HG03521 (cell line): ENCODE data around the gene DSCAML1.

Source experiments
- ATAC-seq: cut with Tn5 transposase; IDR thresholded peaks from one replicate; pipeline ENCODE4 v1.9.1; 2021; ENCODE audit warnings: mild to moderate bottlenecking, moderate library complexity; ENCODE audit not compliant: unreplicated experiment

The DSCAML1 gene

GRCh38 chr11:117620086-117620485 is 176.9 kb downstream of the DSCAML1 start:
- ATAC-seq = no peak

DNA sequence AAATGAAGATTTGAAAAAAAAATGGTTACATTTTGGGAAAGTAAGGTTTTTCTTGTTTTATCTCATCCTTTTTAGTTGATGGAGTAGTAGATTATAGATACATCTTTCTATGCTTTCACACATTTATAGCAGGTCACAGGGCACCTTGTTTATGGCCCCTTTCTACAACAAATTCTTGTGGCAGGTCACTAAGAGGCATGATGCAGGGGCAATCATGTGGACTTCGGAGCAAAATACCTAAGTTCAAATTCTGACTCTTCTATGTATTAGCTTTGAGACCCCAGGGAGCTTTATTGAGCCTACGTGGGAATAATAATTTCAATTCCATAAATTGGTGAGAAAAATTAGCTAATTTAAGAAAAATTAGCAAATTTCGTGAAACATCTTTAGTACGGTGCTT is 177.4 kb downstream of the DSCAML1 start:
- no peak for ATAC-seq

GRCh38 chr11:117618982-117619355 is 178.0 kb downstream of the DSCAML1 start:
- no peak for ATAC-seq

DNA sequence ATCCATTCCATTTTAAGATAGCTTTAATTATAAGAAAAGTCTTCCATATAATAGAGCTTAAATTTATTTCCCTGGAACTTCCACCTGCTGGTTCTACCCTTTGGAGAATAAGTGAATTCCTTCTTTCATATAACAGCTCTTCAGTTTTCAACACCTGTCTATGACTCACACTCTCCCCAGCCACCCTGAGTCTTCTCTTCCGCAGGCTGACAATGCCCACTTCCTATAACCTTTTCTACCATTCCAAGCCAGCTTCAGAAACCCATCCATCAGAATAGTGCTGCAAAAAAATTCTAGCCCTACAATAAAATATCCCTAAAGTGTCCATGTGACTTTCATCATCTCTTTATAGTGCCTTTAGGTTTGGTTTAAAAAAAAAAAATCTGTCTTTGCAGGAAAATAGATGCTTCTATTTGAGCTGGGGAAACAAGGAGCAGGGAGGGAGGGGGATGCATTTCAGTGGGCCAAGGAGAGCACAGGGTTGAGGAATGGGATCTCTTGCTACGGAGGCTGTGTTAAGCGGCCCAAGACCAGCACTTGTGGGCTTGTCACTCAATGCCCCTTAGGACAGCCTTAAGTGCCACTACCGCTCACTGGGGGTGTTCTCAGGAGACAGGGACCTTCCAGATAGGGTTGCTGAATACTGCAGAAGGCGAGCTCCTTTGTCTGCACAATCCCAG is 178.6 kb downstream of the DSCAML1 start:
- no peak for ATAC-seq

- no peak for ATAC-seq
Measured at GRCh38 chr11:117616979-117617378, 180.0 kb downstream of the DSCAML1 start.

DNA sequence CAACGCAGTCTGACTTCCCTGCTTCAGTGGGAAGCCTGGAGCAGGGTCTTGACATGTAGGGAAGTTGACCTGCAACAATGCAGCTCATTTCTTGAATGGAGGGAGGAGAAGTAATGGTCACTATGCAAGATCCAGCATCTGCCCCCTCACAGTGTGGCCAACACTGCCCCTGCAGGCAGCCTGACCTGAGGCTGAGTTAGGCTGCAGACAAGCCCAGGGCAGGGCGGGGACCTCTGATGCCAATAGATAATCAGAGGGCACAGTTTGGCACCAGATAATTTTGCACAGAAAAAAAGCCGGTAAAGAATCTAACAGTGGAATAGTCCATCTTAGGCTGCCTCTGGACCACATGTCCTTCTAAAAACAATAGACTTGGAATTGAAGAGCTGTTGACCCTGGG is 182.3 kb downstream of the DSCAML1 start:
- no peak for ATAC-seq

GRCh38 chr11:117613521-117613920 is 183.5 kb downstream of the DSCAML1 start:
- ATAC-seq = no peak

DNA sequence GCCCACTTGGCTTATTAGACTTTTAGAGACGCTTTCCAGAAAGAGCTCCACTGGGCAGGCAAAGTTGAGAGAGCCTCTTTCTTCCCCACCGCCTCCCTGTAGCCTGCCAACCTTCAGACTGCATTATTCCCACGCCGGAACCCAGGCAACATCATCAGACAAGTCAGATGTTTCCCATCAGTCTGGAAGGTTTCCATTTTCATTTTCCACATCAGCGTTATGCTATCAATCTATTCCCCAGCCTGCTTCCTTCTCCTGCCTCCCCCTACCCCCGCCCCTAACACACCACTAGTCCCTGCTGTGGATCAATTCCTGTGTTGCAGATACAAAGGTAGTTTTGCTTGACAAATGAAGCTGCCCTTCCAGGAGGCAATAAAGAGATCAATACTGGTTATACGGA is 184.8 kb downstream of the DSCAML1 start:
- no peak for ATAC-seq

DNA sequence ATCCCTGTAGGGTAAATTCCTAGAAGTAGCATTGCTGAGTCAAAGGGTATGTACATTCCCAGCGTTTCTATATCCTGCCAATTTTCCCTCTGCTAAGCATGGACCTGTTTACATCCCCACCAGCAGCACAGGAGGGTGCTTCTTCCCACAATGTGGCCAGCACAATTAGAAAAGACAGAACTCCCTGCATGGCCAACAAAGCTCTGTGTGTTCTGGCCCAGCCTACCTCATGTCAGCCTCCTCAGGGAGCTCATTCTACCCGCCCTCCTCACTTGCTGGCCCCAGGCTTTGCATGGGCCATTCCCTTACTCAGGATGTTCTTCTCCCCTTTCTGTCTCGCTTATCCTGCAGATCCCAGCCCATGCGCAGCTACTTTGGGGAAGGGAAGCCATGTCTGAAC is 186.1 kb downstream of the DSCAML1 start:
- ATAC-seq = no peak

DNA sequence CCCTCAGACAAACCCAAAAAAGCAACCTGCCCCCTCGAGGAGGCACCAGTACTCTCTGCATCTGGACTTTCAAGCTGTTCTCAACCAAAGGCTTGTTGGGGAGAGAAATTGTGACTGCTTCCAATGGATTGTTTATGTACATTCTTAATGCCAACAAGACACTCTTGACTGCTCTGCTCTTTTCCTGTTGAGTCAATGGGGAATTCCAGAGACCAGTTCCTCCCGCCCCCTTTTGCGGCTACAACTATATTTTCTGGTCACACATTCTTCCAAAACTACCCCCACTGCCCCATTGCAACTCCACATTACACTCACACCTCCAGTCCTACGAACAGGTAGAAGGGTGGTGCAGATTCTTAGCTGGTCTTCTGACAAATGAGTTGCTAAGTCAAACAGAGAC is 187.0 kb downstream of the DSCAML1 start:
- no peak for ATAC-seq

DNA sequence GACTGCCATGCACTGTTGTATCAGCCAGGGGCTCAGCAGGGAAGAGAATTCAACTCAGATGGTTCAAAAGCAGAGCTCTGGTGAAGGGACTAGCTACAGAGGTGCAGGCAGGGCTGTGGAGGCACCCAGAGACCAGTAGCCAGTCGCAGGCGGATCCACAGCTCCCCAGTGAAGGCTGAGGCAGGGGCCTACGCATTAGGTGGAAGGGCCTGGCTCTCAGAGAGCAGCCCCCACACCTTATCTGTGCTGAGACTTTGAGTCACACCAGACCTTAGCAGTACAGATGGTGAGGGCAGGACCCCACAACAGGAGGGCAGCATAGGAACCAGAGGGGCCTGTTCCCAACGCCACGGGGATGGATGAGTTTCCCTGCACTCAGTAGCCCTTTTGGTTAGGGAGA is 189.6 kb downstream of the DSCAML1 start:
- no peak for ATAC-seq

DNA sequence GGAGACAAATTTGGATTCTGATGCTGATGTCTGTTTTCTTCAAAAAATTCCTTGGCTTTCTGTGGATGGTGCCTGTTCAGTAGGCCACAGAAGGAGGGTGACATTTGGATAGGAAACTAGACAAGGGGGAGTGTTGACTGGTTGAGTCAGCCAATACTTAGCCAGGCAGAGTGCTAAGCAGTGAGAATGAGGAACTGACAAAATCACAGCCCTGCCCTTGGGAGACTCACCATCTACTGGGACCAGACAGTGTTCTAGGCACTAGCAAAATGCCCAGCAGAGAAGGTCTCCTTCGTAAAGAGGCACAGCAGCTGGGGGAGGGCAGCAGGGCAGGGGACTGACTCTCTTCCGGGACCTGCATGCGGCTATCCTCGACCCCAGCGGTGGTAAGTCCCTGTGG is 190.2 kb downstream of the DSCAML1 start:
- no peak for ATAC-seq

DNA sequence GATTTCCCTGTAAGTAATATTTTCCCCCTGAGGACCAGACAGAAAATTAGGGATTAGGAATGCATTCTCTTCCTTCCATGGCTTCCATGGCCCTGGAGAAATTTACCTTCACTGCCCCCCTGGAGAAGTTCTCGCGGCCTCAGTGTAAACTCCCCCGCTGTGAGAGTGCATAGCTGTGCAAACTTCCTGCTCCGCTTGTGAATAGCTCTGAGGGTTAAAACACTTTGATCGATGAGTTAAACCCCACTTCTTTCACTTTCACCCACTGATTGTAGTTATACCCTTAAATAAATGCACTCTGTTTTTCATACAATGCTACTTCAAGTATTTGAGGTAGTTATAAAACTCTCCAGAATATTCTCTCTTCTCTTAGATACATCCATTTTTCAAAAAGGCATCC is 190.8 kb downstream of the DSCAML1 start:
- ATAC-seq = no peak

- ATAC-seq = no peak
Measured at GRCh38 chr11:117605331-117605730, 191.7 kb downstream of the DSCAML1 start.

GRCh38 chr11:117604336-117604995 is 192.6 kb downstream of the DSCAML1 start:
- no peak for ATAC-seq

GRCh38 chr11:117603932-117604331 is 193.1 kb downstream of the DSCAML1 start:
- ATAC-seq = no peak

DNA sequence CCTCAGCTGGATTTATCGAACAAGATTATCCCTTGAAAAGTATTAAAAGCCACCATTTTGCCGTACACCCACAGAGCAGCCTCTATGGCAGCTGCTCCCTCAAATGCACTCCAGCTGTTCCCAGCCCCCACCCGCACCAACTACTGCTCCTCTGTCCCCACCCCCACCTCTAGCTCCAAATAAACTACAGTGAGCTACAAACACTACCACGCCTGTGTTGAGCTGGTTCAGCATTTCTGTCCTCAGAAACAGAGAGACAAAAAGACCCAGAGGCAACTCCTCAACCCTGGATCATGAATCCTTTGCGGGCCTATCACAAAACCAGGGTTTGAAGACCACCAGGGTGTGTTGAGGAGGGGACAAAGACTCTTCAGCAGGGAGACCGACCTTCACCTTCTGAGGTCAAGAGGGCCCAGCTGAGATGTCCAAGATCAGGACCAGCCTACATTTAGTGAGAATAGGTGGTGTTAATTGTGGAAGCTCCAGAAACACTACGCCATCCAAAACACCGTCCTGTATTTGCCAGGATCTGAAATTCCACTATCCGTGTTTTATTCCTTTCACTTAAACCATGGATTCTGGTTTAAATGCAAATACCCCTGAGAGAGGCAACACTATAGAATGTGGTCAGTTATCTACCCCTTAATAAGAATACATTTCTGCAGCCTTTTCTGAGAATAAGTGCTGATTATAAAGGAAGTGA is 195.9 kb downstream of the DSCAML1 start:
- no peak for ATAC-seq

DNA sequence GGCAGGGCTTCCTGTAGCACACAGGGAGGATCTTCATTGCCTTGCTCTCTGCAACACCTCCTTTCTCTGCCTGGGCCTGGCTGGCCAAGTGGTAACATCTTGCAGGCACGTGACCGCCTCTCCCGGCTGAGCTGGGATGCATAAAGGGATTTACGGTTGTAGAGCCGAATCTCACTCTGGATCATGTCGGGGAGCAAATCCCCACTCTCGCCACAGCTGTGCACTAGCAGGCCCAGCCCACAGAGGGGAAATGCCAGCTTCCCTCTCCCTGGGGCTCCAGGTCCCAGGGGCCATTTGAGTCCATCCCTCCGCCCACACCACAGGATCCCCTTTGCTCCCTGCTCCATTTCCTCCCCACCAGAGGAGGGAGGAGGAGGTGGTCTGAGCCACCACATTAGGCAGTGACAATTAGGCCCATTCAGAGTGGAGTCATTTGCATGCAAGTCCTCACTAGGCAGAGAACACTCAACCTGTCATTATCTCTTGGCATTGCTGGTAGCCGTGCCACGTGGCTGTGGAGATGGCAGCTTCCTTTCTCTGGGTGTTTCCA is 196.7 kb downstream of the DSCAML1 start:
- ATAC-seq = no peak

- ATAC-seq = no peak
Measured at GRCh38 chr11:117597071-117597470, 199.9 kb downstream of the DSCAML1 start.

DNA sequence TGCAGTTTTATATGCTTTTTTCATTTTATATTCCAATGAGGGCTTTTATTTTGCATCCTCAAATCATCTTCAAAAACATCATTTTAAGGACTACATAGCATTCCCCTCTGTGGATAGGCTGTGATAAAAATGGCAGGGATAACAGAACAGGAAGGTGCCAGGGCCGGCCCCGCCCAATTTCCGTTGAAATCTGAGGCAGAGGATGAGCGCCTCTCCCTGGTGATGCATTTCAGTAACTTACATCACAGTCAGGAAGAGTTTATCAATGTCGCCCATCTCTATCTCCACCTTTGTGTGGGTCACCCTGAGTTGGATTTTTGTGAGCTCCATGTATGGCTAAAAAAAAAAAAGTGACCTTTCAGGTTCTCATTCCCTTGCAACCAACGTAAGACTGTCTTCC is 201.6 kb downstream of the DSCAML1 start:
- no peak for ATAC-seq

DNA sequence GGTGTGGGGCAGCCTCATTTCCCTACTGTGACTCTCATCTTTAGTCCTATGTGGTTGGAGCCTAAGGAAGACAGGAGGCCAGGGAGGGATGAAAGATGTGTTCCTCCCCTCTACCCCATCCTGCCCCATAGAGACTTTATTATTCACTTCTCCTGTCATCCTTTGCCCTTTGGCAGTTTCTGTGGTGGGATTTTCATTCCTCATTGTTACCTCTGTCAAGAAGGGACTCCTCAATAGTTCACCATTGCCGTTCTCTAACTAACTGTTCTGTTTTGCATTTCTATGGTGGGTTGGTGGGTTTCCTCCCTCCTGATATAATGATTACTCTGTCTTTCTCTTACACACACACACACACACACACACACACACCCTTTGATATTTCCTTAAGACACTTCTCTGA is 202.3 kb downstream of the DSCAML1 start:
- ATAC-seq = no peak

DNA sequence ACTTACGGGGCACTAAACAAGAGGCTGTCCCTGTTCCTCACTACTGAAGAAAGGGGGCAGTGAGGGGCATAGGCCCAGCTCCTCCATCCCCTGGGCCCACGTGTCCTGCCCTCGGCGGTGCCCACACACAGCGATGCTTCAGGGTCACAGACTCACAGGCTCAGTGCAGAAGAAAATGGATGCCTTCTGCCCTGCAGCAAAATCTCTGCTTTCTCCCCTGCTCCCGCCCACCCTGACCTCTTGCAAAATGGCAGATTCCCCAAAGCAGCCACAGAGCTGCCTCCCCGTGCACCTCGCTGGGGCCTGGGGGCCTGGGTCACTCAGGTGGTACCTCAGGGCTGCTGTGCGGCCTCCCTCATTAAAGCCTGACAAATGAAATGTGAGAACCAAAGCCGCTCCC is 204.0 kb downstream of the DSCAML1 start:
- no peak for ATAC-seq
